Heart right ventricle (tissue), 16 donors: ENCODE data around the gene S100A12. TPM values are rescaled to one million over a fixed set of nuclear protein-coding genes. Genes with fewer than 3 reads are reported as not detected.
"Not testable (repeated sequence)": the region's sequence is repeated elsewhere in the genome, so short reads cannot be mapped to it uniquely, and the experiment has no call there.

ENCODE experiments used
- ATAC-seq, 8 donors: fragments of 200-7000 bp; cut with Tn5 transposase; one replicate each; pipeline ENCODE4 v1.9.1; 2020; ENCODE audit warnings: mild to moderate bottlenecking in 8 of 8, moderate library complexity in 8 of 8, moderate number of reproducible peaks in 1 of 8
- DNase-seq, 2 donors: peaks; one replicate each; pipeline ENCODE4 v3.0.0-alpha.2; 2020
- H3K27ac ChIP-seq, 10 donors: fragments of 200-600 bp; sonication (generic) in 2 of 10; one replicate each; pipeline versions ENCODE4 v1.5.0 to v1.8.0; 2020 to 2022; ENCODE audit warnings: mild to moderate bottlenecking in 3 of 10
- H3K27me3 ChIP-seq, 7 donors: fragments of 200-600 bp; one replicate each; pipeline ENCODE4 v1.8.0; 2021 to 2022; ENCODE audit warnings: mild to moderate bottlenecking in 2 of 7
- H3K36me3 ChIP-seq, 9 donors: fragments of 200-600 bp; sonication (generic) in 1 of 9; one replicate each; pipeline versions ENCODE4 v1.5.0 to v1.8.0; 2020 to 2022; ENCODE audit warnings: mild to moderate bottlenecking in 2 of 9
- H3K4me1 ChIP-seq, 9 donors: fragments of 200-600 bp; sonication (generic) in 1 of 9; one replicate each; pipeline versions ENCODE4 v1.5.0 to v1.8.0; 2020 to 2022; ENCODE audit warnings: mild to moderate bottlenecking in 4 of 9
- H3K4me3 ChIP-seq, 10 donors: fragments of 200-600 bp; sonication (generic) in 2 of 10; one replicate each; pipeline versions ENCODE4 v1.5.0 to v1.8.0; 2020 to 2022; ENCODE audit warnings: mild to moderate bottlenecking in 7 of 10, moderate library complexity in 2 of 10
- H3K9me3 ChIP-seq, 11 donors: fragments of 200-600 bp in 10 of 11; sonication (generic) in 2 of 11; one replicate each; pipeline versions ENCODE4 v1.5.0 to v1.8.0; 2013 to 2022; ENCODE audit warnings: mild to moderate bottlenecking in 2 of 11, control low read depth in 1 of 11, moderate library complexity in 1 of 11
- CTCF ChIP-seq, 9 donors: fragments of 200-600 bp; sonication (generic) in 2 of 9; IDR thresholded peaks; one replicate each; pipeline versions ENCODE4 v1.5.0 to v1.8.0; 2021 to 2022; ENCODE audit warnings: antibody characterized with exemption in 9 of 9, mild to moderate bottlenecking in 5 of 9, moderate library complexity in 1 of 9
- WGBS, 2 donors: extraction: QIAGEN DNeasy Blood & Tissue Kit; methylation state at CpG; one replicate each; pipeline ENCODE4 v1.1.7; 2013; ENCODE audit warnings: inconsistent platforms in 1 of 2; 5-methylcytosine and 5-hydroxymethylcytosine counted together
- intact Hi-C, 10 donors: fragments of 100-400 bp; cut with DNase I; formaldehyde crosslinking; loops; one replicate each; pipeline versions ENCODE4 v1.11.1 to v1.14.2; 2022
- polyA plus RNA-seq, 2 donors: library from polyadenylated mRNA; stranded (reverse); fragments of 200-250 nt; gene quantifications; one replicate each; pipeline ENCODE4 v1.2.3, GENCODE V29; 2013
- total RNA-seq, 10 donors: library from RNA; stranded (reverse); fragmentation: NEBNext Ultra II Directional in 3 of 10; extraction: Animal tissue kit (Norgen Biotek cat#: 25700) in 3 of 10; gene quantifications; one replicate each; pipeline versions ENCODE4 v1.2.1 to v1.2.4, GENCODE V29; 2021 to 2023
- donor health status: Arrhythmogenic right ventricular cardiomyopathy.
- donor health status: ischemic (EF 13 %, LVEDD 7.1; RV severe dilation, severe dysfunction).
- donor health status: healthy with polysubstance abuse.
- donor health status: DM: no; HTN: yes; CAD: no.
- donor health status: DM: no; HTN: no; CAD: no.
- donor health status: ischemic (EF 25% LVEDD 6.9; RV normal size, moderate dysfunction).
- donor health status: ischemic (EF 25% LVEDD 5.7; RV mildly dilated, moderate dysfunction).
- donor health status: healthy.
- donor health status: DM: yes; HTN: yes; CAD: no.
- donor health status: Ischemic cardiomyopathy.
- donor health status: ischemic (EF 35%, LVEDD 5.7; RV mildly dilated, moderate dysfunction).
- donor health status: nonischemic (EF 11% LVEDD 7.7; RV severe dilation, severe dysfunction).
- donor health status: DM: yes; HTN: yes; CAD: no.
- donor health status: PGD.
- donor health status: ischemic (EF 29% LVEDD 5.4; RV normal size, mild dysfunction).
- donor health status: nonischemic (EF 23%, LVEDD 6.1; RV moderate dilation, normal function).

S100A12 gene
- total and polyA plus RNA-seq, 12 donors, result 0.49 to 12.9 (median 4.1) TPM; not detected in 1

GRCh38 chr1:153349363-153350320, 25.8 kb downstream of the S100A12 start:
- no peaks in the 10 kb centered on the region for H3K36me3 ChIP-seq
- intact Hi-C loops, result loop anchor here in 8 of 10 donors (2.0 to 10.0 kb wide), 5 partner anchors 145 to 395 kb away; partner anchors contain the start of gene S100A2 (in 5 of the 8)
- H3K4me3 ChIP-seq, result no peak overlapping the region
- no peak overlapping the region for H3K27ac ChIP-seq
- H3K27me3 ChIP-seq, result peaks cover 0 to 65% (median 36%) of the 10 kb centered on the region in 7 donors
- no peak for TF ChIP-seq CTCF (IDR thresholded peaks at IDR 0.05)
- 59 to 71% methylated on average over 17 of the region's 17 CpGs for WGBS, 2 donors
- H3K4me1 ChIP-seq, result peaks cover 0 to 10% (median 0%) of the 10 kb centered on the region in 9 donors
- no peaks in the 10 kb centered on the region for H3K9me3 ChIP-seq
- ATAC-seq (no peak), DNase-seq (no peak)

- 57 to 80% methylated on average over 10 of the region's 10 CpGs for WGBS, 2 donors
- peaks cover 0 to 17% (median 0%) of the 10 kb centered on the region in 9 donors for H3K4me1 ChIP-seq
- peaks cover 0 to 65% (median 36%) of the 10 kb centered on the region in 7 donors for H3K27me3 ChIP-seq
- H3K27ac ChIP-seq, result no peak within 1 kb of the TSS
- ATAC-seq (no peak), DNase-seq (no peak)
- no peaks in the 10 kb centered on the region for H3K9me3 ChIP-seq
- H3K36me3 ChIP-seq, result no peaks in the 10 kb centered on the region
- TF ChIP-seq CTCF (IDR thresholded peaks at IDR 0.05), result no peak
- intact Hi-C loops, result no loop called here
- no peak within 1 kb of the TSS for H3K4me3 ChIP-seq
Observed at GRCh38 chr1:153348511-153349362, 26.7 kb downstream of the S100A12 start, which contains the start of gene PGLYRP4. Gene PGLYRP4 (minus strand): TSS chr1:153348841. CDS start chr1:153347932, 909 bp downstream.

- WGBS, 2 donors, result 63 to 67% methylated on average over 7 of the region's 7 CpGs
- H3K9me3 ChIP-seq, result no peaks in the 10 kb centered on the region
- TF ChIP-seq CTCF (IDR thresholded peaks at IDR 0.05), result no peak
- H3K27me3 ChIP-seq, result peaks cover 0 to 65% (median 36%) of the 10 kb centered on the region in 7 donors
- ATAC-seq (no peak), DNase-seq (no peak)
- peaks cover 0 to 17% (median 0%) of the 10 kb centered on the region in 9 donors for H3K4me1 ChIP-seq
- H3K27ac ChIP-seq, result no peak overlapping the region
- intact Hi-C loops, result no loop called here
- no peaks in the 10 kb centered on the region for H3K36me3 ChIP-seq
- H3K4me3 ChIP-seq, result no peak overlapping the region
Observed at GRCh38 chr1:153347856-153348255, 27.6 kb downstream of the S100A12 start.

- H3K4me3 ChIP-seq, DNase-seq, H3K27ac ChIP-seq, H3K36me3 ChIP-seq, intact Hi-C loops, H3K9me3 ChIP-seq, ATAC-seq: not testable (repeated sequence)
- H3K4me1 ChIP-seq, result peaks cover 0 to 17% (median 0%) of the 10 kb centered on the region in 9 donors
- H3K27me3 ChIP-seq, result peaks cover 0 to 64% (median 39%) of the 10 kb centered on the region in 7 donors
- 64 to 72% methylated on average over 14 of the region's 14 CpGs for WGBS, 2 donors
Observed at GRCh38 chr1:153347049-153347448, 28.4 kb downstream of the S100A12 start.
